ENCODE measurements around the gene CERK.
"Not testable (repeated sequence)": the region's sequence is repeated elsewhere in the genome, so short reads cannot be mapped to it uniquely, and the experiment has no call there.

The CERK gene

DNA sequence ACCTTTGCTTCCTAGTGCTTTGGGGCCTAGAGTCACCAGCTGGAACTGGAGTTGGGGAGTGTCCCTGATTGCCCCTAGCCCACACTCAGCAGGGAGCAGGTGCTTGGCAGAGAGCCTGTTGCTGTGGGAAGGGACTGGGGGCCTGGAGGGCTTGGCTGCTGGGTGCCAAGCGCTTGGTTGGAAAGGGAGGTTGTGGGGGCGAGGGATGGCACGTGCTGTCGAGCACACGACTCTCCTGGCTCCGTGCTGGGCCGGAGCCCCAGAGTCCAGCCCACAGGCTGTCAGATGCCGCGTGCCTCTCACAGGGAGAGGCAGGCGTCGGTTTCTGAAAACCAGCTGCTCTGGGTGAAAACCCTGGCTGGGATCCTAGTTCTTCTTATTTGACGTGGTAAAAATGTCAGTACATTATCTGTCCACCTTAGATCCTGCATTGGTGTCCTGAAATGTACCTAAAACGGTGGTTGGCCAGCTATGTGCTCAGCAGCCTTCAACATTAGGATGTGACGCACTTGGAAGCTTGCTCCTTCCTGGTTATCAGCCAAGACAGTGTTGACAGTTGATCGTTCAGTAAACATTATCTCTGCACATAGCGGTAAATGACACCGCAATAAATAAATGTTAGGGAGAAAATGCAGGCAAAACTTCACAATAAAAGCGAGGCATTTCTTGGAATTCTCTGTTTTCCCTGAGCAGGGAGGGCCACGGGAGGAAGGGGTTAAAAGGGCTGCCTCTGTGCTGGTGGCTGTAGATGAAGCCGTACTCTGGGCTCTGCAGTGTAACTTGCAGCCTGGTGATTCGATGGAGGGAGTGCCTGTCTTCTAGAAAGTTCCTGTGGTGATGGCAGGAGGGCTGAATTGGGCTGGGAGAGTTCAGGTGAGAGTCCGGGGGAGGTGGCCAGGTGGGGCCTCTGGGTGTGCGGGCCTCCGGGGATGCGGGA lies 88.6 kb downstream of the CERK start:
- Mint-ChIP-seq H3K27me3 (no peaks in the 10 kb centered on the region), H3K9me3 (no peaks in the 10 kb centered on the region), H3K4me1 (ENCODE audit: low read depth) (peaks cover 28% of the 10 kb centered on the region), H3K27ac (no peak overlapping the region), H3K36me3 (ENCODE audit: low read depth) (no peaks in the 10 kb centered on the region), H3K4me3 (no peak overlapping the region)
- DNase-seq: no peak

DNA sequence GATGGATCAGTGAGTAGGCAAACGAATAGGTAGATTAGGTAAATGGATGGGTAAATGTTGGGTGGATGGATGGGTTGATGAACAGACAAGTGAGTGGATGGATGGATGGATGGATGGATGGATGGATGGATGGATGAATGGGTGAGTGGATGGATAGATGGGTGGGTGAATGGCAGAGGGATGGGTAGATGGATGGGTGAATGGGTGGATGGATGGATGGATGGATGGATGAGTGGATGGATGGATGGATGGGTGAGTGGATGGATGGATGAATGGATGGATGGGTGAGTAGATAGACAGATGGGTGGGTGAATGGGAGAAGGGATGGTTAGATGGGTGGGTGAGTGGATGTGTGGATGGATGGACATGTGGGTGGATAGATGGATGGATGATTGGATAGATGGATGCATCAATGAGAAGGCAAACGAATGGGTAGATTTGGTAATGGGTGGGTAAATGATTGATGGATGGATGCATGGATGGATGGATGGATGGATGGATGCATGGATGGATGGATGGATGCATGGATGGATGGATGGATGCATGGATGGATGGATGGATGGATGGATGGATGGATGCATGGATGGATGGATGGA lies 89.7 kb downstream of the CERK start:
- H3K36me3 Mint-ChIP-seq (ENCODE audit: low read depth); DNase-seq; H3K27me3 Mint-ChIP-seq; H3K27ac Mint-ChIP-seq; H3K4me3 Mint-ChIP-seq; H3K9me3 Mint-ChIP-seq: not testable (repeated sequence)
- peaks cover 19% of the 10 kb centered on the region for H3K4me1 Mint-ChIP-seq (ENCODE audit: low read depth)

DNA sequence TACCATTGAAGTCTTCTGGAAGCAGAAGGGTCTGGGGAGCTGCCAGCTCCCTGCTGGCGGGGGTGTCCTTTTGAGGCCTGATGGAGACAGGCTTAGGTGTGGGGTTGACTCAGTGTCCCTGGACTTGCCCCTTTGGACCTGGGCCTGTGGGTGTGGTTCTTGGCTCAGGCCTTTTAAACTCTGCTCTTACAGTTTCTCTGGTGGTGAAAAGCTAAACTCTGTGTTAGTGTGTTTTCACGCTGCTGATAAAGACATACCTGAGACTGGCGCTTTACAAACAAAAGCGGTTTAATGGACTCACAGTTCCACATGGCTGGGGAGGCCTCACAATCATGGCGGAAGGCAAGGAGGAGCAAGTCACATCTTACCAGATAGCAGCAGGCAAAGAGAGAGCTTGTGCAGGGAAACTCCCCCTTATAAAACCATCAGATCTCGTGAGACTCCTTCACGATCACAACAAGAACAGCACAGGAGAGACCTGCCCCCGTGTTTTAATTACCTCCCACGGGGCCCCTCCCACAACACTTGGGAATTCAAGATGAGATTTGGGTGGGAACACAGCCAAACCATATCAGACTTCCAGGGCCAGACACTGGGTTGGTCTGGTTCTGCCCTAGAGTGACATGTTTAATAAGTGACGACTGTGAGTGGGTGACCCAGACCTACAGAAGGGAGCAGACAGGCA lies 91.4 kb downstream of the CERK start:
- DNase-seq: no peak
- Mint-ChIP-seq H3K27me3 (no peaks in the 10 kb centered on the region), H3K4me3 (no peak overlapping the region), H3K27ac (no peak overlapping the region), H3K36me3 (ENCODE audit: low read depth) (peaks cover 3% of the 10 kb centered on the region), H3K9me3 (no peaks in the 10 kb centered on the region), H3K4me1 (ENCODE audit: low read depth) (peaks cover 3% of the 10 kb centered on the region)

DNA sequence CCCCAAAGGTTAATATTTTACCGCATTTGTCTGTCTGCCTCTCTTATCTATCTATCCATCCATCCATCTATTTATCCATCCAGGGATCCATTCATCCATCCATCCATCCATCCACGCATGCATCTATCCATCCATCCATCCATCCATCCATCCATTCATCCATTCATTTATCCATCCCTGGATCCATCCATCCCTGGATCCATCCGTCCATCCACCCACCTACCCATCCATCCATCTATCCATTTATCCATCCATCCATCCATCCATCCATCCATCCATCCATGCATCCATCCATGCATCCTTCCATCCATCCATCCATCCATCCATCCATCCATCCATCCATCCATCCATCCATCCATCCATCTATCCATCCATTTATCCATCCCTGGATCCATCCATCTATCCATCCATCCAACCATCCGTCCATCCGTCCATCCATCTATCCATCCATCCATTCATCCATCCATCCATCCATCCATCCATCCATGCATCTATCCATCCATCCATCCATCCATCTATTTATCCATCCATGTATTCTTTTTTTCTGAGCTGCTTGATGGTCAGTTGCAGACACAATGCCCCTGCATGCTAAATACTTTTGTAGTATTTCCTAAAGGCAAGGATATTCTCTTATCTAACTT lies 95.1 kb downstream of the CERK start:
- not testable (repeated sequence) for H3K9me3 Mint-ChIP-seq; H3K27ac Mint-ChIP-seq; H3K36me3 Mint-ChIP-seq (ENCODE audit: low read depth); H3K27me3 Mint-ChIP-seq; DNase-seq; H3K4me3 Mint-ChIP-seq; H3K4me1 Mint-ChIP-seq (ENCODE audit: low read depth)

DNA sequence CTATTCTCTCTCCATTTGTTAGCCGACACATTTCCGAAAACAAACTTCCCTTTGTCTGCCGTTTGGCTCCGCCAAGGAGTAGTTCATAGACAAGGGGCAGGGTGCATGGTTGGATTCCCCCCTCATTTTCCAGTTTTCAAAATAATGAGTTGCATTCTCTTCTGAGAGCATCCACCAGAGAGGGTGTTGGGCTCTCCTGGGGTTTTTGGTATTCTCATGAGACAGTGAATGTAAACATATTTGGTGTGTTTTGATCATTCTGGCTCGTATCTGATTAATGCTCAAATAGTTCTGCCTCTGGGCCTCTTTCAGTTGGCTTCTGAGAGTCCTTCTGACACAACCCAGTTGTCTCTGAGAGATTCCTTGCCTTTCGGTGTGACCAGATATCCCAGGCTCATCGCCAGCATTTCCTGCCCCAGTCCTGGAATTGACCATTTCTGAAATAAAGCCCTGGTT lies 96.2 kb downstream of the CERK start:
- Mint-ChIP-seq H3K4me3 (no peak overlapping the region), H3K27me3 (no peaks in the 10 kb centered on the region), H3K4me1 (ENCODE audit: low read depth) (peaks cover 2% of the 10 kb centered on the region), H3K36me3 (ENCODE audit: low read depth) (peaks cover 3% of the 10 kb centered on the region), H3K27ac (no peak overlapping the region), H3K9me3 (no peaks in the 10 kb centered on the region)
- no peak for DNase-seq

DNA sequence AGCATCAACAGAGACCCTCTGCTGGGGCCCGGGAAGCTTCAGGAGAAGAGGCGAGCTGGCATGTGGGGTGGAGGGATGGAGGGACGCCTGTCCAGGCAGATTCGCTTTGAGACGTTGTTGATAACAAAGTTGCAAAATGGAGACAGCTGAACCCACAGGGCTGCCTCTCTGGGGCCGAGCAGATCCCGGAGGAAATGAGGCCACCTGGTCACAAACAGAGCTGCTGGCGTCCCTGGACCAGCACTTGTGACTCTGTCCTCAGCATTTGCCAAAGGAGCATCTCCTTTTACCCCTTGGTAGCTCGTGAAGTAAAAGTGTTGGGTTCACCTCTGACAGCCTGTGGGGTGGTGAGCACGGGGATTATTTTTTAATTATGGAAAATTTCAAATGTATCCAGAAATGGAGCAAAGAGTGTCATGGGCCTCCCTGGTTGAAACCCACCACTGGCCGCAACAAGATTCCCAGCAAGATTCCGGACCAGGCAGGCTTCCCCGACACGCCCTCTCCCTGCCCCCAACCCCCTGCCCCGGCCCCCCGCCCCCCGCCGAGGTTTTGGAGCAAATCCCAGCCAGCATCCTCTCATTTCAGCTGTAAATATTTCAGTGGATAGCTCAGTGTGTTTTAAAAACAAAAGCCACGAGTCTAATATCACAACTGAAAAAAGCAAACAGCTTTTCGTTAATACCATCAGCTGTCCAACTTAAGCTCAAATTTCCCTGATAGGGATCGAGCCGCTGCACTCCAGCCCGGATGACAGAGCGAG lies 97.6 kb downstream of the CERK start:
- no peaks in the 10 kb centered on the region for H3K27me3 Mint-ChIP-seq
- H3K27ac Mint-ChIP-seq: no peak overlapping the region
- DNase-seq: no peak
- H3K4me3 Mint-ChIP-seq: no peak overlapping the region
- H3K36me3 Mint-ChIP-seq (ENCODE audit: low read depth): peaks cover 3% of the 10 kb centered on the region
- peaks cover 2% of the 10 kb centered on the region for H3K4me1 Mint-ChIP-seq (ENCODE audit: low read depth)
- no peaks in the 10 kb centered on the region for H3K9me3 Mint-ChIP-seq

DNA sequence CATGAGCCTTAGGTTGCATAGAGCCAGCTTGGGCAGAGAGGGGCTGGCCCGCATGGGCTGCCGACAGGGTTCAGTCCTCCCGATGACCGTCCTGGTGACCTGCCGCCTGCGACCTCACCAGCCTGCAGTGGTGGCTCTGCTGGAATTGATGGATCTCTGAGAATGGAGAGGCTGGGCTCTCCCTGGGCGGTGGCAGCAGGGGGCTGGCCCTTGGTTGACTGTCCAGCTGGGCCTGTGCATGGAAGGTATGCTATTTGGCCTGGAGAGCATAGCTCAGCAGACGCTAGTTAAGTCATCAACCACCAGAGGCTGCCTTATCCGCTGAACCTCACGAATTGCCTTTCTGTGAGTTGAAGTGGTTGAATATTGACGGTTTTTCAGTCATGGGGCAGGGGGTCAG lies 98.2 kb downstream of the CERK start:
- DNase-seq: no peak
- H3K27me3 Mint-ChIP-seq: no peaks in the 10 kb centered on the region
- no peak overlapping the region for H3K27ac Mint-ChIP-seq
- H3K36me3 Mint-ChIP-seq (ENCODE audit: low read depth): peaks cover 3% of the 10 kb centered on the region
- H3K4me3 Mint-ChIP-seq: no peak overlapping the region
- H3K9me3 Mint-ChIP-seq: no peaks in the 10 kb centered on the region
- H3K4me1 Mint-ChIP-seq (ENCODE audit: low read depth): peaks cover 2% of the 10 kb centered on the region

DNA sequence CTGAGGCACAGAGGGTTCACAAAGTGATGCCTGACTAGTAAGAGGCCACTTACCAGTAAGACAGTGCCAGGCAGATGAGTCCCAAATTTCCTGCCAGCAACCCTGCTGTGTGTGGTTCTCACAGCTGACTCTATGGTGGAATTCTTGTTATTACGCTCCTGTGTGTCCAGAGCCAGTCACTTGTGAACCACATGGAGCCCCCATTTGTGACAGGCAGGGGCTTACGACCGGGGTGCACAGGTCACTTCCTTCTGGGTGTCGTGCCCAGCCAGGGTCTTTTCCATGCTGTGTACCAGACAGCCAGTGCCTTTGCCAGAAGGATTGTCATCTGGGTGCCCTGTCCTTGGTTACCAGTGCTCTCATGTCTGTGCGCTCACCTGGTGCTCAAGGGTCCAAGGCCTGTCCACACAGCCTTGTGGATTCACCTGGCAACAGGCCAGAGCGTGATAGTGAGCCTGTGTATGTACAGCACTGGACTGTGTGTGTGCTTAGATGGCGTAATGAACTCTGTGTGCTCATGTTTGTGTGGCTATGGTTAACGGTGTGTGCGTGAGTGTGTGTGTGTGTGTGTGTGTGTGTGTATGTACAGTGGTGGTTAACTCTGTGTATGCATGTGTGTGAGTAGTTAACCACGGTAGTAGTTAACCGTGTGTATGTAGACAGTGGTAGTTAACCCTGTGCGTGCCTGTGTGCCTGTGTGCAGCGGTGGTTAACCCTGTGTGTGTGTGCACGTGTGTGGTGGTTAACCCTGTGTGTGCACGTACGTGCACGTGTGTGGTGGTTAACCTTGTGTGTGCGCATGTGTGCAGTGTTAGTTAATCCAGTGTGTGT lies 99.2 kb downstream of the CERK start:
- Mint-ChIP-seq H3K27ac (no peak overlapping the region), H3K27me3 (no peaks in the 10 kb centered on the region), H3K4me3 (no peak overlapping the region), H3K4me1 (ENCODE audit: low read depth) (peaks cover 2% of the 10 kb centered on the region), H3K36me3 (ENCODE audit: low read depth) (peaks cover 3% of the 10 kb centered on the region), H3K9me3 (no peaks in the 10 kb centered on the region)
- no peak for DNase-seq

DNA sequence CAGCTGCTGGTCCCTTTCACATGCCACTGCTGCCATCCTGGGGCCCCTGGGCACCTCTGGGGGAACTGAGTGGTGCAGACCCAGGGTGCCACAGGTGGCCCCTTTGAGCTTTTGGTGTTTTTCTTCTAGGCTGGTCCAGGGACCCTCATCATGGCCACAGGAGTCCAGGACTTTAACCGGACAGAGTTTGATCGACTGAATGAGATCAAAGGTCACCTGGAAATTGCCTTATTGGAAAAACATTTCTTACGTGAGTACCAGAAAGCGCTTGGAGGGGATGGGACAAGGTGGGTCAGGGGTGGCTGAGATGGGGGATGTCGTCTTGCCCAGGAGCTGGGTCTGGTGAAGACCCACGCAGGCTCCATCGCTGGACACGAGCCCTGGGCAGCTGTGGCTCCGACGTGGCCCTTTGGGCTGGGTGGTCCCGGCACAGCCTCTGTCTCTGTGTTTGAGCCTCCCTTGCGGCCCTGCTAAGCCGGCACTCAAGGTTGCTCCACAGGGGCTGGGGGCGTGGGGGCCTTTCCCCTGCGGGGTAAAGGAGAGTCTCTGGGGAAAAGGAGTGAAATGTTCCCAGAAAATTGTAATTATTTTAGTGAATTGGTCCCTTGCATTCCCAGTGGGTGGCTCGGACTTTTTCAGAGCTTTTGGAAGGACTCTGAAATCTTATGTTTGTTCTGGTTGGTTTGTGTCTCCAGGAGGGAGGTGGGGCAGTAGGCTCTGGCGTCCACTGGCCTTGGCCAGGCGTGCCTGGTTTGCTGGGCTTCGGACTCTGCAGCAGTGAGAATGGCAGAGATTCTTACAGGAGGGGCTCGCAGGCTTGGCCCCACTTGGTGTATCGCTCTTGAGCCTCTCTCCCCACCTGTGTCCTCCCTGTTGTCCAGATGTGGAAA lies 100.1 kb downstream of the CERK start:
- no peaks in the 10 kb centered on the region for H3K27me3 Mint-ChIP-seq
- H3K4me1 Mint-ChIP-seq (ENCODE audit: low read depth): peaks cover 2% of the 10 kb centered on the region
- DNase-seq: no peak
- H3K27ac Mint-ChIP-seq: no peak overlapping the region
- peaks cover 3% of the 10 kb centered on the region for H3K36me3 Mint-ChIP-seq (ENCODE audit: low read depth)
- H3K4me3 Mint-ChIP-seq: no peak overlapping the region
- no peaks in the 10 kb centered on the region for H3K9me3 Mint-ChIP-seq

DNA sequence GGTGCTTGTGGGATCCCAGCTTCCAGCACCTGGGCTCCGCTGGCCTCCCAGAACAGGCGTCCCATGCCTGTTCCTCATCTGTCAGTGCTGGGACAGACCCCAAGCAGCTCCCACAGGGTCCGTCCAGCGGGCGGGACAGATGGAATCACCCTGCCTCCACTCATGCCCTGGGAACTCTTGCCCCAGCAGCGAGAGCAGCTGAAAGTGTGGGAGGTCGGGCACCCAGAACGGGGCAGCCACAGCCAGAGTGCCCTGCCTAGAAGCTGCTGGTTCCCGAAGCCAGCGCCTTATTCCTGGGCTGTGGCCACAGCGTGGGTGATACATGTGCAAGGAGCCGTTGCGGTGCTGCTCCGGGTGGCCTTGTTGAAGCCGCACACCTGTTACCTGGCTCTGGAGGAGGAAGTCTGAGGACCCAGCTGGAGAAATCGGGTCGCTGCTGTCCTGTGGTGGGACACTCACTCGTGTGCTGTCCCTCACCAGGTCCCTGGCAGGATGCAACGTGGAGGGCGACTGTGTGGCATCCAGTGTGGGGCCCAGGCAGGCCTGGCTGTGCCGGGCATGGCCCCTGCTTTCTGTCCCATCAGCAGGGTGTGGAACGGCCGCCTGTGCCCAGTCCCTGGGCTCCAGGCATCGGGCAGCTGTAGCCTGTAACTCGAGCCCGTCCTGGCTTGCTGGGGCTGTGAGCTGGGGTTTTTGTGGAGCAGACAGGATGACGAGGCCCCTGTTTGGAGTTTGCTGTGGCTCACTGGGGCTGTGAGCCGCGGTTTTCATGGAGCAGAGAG lies 101.6 kb downstream of the CERK start:
- no peak overlapping the region for H3K4me3 Mint-ChIP-seq
- no peak for DNase-seq
- H3K36me3 Mint-ChIP-seq (ENCODE audit: low read depth): no peaks in the 10 kb centered on the region

DNA sequence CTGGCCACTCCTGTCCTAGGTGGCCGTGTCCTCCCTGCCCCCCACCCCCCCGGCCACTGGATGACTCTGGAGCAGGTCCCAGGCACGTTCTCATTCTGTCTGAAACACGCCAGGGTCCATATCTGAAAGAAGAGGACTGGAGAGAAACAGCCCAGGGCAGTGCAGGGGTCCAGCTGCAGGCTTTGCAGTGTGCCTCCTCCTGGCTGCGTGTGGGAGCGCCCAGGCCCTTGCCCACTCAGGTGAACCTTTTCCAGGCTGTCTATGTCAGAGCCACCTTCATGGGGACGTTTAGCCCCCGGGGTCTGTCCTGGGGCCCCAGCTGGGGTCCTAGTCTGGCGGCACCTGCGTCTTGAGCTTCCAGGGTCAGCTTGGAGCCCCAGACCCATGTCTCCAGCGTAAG lies 102.3 kb downstream of the CERK start:
- no peak for DNase-seq
- Mint-ChIP-seq H3K27me3 (no peaks in the 10 kb centered on the region), H3K27ac (no peak overlapping the region), H3K9me3 (no peaks in the 10 kb centered on the region), H3K4me1 (ENCODE audit: low read depth) (peaks cover 2% of the 10 kb centered on the region), H3K36me3 (ENCODE audit: low read depth) (no peaks in the 10 kb centered on the region), H3K4me3 (no peak overlapping the region)

More for the DNA sequence above, 101.6 kb downstream of the CERK start:
- no peaks in the 10 kb centered on the region for H3K9me3 Mint-ChIP-seq
- no peaks in the 10 kb centered on the region for H3K27me3 Mint-ChIP-seq
- H3K4me1 Mint-ChIP-seq (ENCODE audit: low read depth): peaks cover 2% of the 10 kb centered on the region
- no peak overlapping the region for H3K27ac Mint-ChIP-seq
